H1 (cell line): ENCODE data around the gene LHFPL2. TPM values are rescaled to one million over a fixed set of nuclear protein-coding genes. Genes with fewer than 3 reads are reported as not detected.

Source experiments
- CTCF ChIA-PET: fragments of 300-600 bp; sonication (Branson Sonifier 250); formaldehyde crosslinking; loops from one replicate; lab custom pipeline; 2021; ENCODE audit not compliant: partially characterized antibody; lab: Charles Lee
- POLR2A ChIA-PET: fragments of 300-600 bp; sonication (Branson Sonifier 250); formaldehyde crosslinking; loops from one replicate; lab custom pipeline; 2021; ENCODE audit warnings: inconsistent platforms; ENCODE audit not compliant: partially characterized antibody; lab: Charles Lee
- DNase-seq, 2 experiments: peaks; one replicate each; pipeline versions ENCODE4 v3.0.0 to v3.0.0-alpha.2; 2010 to 2022; ENCODE audit warnings: low spot score in 2 of 2, low read depth in 1 of 2, mixed read lengths in 1 of 2
- FAIRE-seq: peaks from 2 replicates; lab custom pipeline; 2011; peaks lifted over from hg19 to GRCh38; lab: Jason Lieb, UNC
- H2AFZ ChIP-seq: 2 replicates; pipeline ENCODE4 v1.8.1; 2012; ENCODE audit warnings: low read length, inconsistent platforms
- H2AK5ac ChIP-seq: 2 replicates; pipeline ENCODE4 v1.6.1; 2013; ENCODE audit warnings: low read depth, low read length
- H2BK120ac ChIP-seq: replicated peaks from 2 replicates; pipeline ENCODE3; 2013; ENCODE audit warnings: low read depth, low read length, inconsistent platforms
- H2BK12ac ChIP-seq: 2 replicates; pipeline ENCODE4 v1.6.1; 2013; ENCODE audit warnings: low read depth, low read length
- H2BK15ac ChIP-seq: 2 replicates; pipeline ENCODE4 v1.6.1; 2013; ENCODE audit warnings: low read length
- H2BK20ac ChIP-seq: 2 replicates; pipeline ENCODE4 v1.6.1; 2013; ENCODE audit warnings: low read length
- H2BK5ac ChIP-seq: 2 replicates; pipeline ENCODE4 v1.6.1; 2013; ENCODE audit warnings: low read depth, low read length
- H3K14ac ChIP-seq: 2 replicates; pipeline ENCODE4 v1.6.1; 2013; ENCODE audit warnings: inconsistent platforms; ENCODE audit not compliant: insufficient read length
- H3K18ac ChIP-seq: 2 replicates; pipeline ENCODE4 v1.6.1; 2013; ENCODE audit warnings: low read length; ENCODE audit errors: extremely low read depth
- H3K23ac ChIP-seq: 2 replicates; pipeline ENCODE4 v1.6.1; 2013; ENCODE audit warnings: inconsistent platforms; ENCODE audit not compliant: insufficient read length
- H3K23me2 ChIP-seq: 2 replicates; pipeline ENCODE4 v1.6.1; 2013; ENCODE audit warnings: low read depth, low read length
- H3K27ac ChIP-seq: 2 replicates; pipeline ENCODE4 v1.6.1; 2011; ENCODE audit warnings: low read depth, low read length, inconsistent platforms
- H3K27me3 ChIP-seq, 4 experiments: replicated peaks in 1 of 4; 1 replicate in 1 of 4; 2 replicates in 3 of 4; pipeline versions ENCODE4 v1.6.1 to v1.8.1; 2011 to 2013; ENCODE audit warnings: low read length in 3 of 4, mild to moderate bottlenecking in 3 of 4, inconsistent platforms in 2 of 4, mixed read lengths in 2 of 4, moderate library complexity in 1 of 4; ENCODE audit not compliant: control insufficient read depth in 3 of 4, insufficient read depth in 3 of 4; ENCODE audit errors: extremely low read depth in 1 of 4
- H3K36me3 ChIP-seq, 4 experiments: 2 replicates each; pipeline versions ENCODE4 v1.6.1 to v1.8.1; 2011 to 2013; ENCODE audit warnings: mild to moderate bottlenecking in 4 of 4, low read length in 3 of 4, moderate library complexity in 2 of 4, control low read depth in 1 of 4, inconsistent platforms in 1 of 4; ENCODE audit not compliant: insufficient read depth in 4 of 4, control insufficient read depth in 2 of 4
- H3K4ac ChIP-seq: replicated peaks from 2 replicates; pipeline ENCODE3; 2013; ENCODE audit warnings: low read length, low read depth, mixed read lengths, inconsistent platforms; ENCODE audit not compliant: insufficient read length
- H3K4me1 ChIP-seq, 4 experiments: replicated peaks in 1 of 4; 1 replicate in 1 of 4; 2 replicates in 3 of 4; pipeline versions ENCODE4 v1.6.1 to v1.8.1; 2011 to 2013; ENCODE audit warnings: low read length in 3 of 4, inconsistent platforms in 2 of 4, mixed read lengths in 1 of 4; ENCODE audit not compliant: insufficient read depth in 4 of 4, control insufficient read depth in 3 of 4
- H3K4me2 ChIP-seq, 2 experiments: 2 replicates each; pipeline versions ENCODE4 v1.6.1 to v1.8.1; 2011 to 2013; ENCODE audit warnings: low read depth in 2 of 2, low read length in 2 of 2, control low read depth in 1 of 2, inconsistent platforms in 1 of 2, mild to moderate bottlenecking in 1 of 2; ENCODE audit not compliant: insufficient read depth in 1 of 2
- H3K4me3 ChIP-seq, 4 experiments: fragments of 200-600, 300-600 bp in 1 of 4; sonication (generic), shearing (Covaris generic), sonication (Bioruptor Twin) in 1 of 4; 2 replicates each; pipeline versions ENCODE4 v1.5.1 to v1.8.1; 2011 to 2016; ENCODE audit warnings: low read length in 4 of 4, low read depth in 3 of 4, control low read depth in 2 of 4, inconsistent platforms in 2 of 4, mild to moderate bottlenecking in 2 of 4, mixed read lengths in 1 of 4, moderate library complexity in 1 of 4; ENCODE audit not compliant: insufficient read depth in 2 of 4; ENCODE audit errors: extremely low read depth in 1 of 4
- H3K56ac ChIP-seq: replicated peaks from 2 replicates; pipeline ENCODE3; 2013; ENCODE audit warnings: low read depth, mild to moderate bottlenecking, mixed read lengths, low read length, inconsistent platforms; ENCODE audit not compliant: insufficient read length
- H3K79me1 ChIP-seq: 2 replicates; pipeline ENCODE4 v1.6.1; 2013; ENCODE audit warnings: low read depth, low read length, control low read depth
- H3K79me2 ChIP-seq, 2 experiments: 2 replicates each; pipeline versions ENCODE4 v1.6.1 to v1.8.1; 2012 to 2013; ENCODE audit warnings: low read length in 2 of 2, mild to moderate bottlenecking in 2 of 2, inconsistent platforms in 1 of 2; ENCODE audit not compliant: insufficient read depth in 2 of 2, control insufficient read depth in 1 of 2
- H3K9ac ChIP-seq, 4 experiments: replicated peaks in 1 of 4; 1 replicate in 1 of 4; 2 replicates in 3 of 4; pipeline versions ENCODE4 v1.6.1 to v1.8.1; 2011 to 2013; ENCODE audit warnings: low read depth in 3 of 4, low read length in 3 of 4, control low read depth in 2 of 4, mild to moderate bottlenecking in 2 of 4, moderate library complexity in 2 of 4, inconsistent platforms in 1 of 4; ENCODE audit errors: extremely low read depth in 1 of 4
- H3K9me3 ChIP-seq, 2 experiments: 2 replicates each; pipeline versions ENCODE4 v1.6.1 to v1.8.1; 2012 to 2013; ENCODE audit warnings: mild to moderate bottlenecking in 2 of 2, moderate library complexity in 2 of 2, control low read depth in 1 of 2, inconsistent platforms in 1 of 2, low read depth in 1 of 2, low read length in 1 of 2, mixed read lengths in 1 of 2; ENCODE audit not compliant: insufficient read depth in 2 of 2
- H4K20me1 ChIP-seq, 2 experiments: replicated peaks in 1 of 2; 2 replicates each; pipeline versions ENCODE3 to v1.8.1; 2011 to 2013; ENCODE audit warnings: inconsistent platforms in 2 of 2, low read length in 2 of 2, mild to moderate bottlenecking in 1 of 2; ENCODE audit not compliant: insufficient read depth in 2 of 2, control insufficient read depth in 1 of 2
- H4K5ac ChIP-seq: 2 replicates; pipeline ENCODE4 v1.6.1; 2013; ENCODE audit warnings: low read length, low read depth, mixed read lengths, inconsistent platforms; ENCODE audit not compliant: insufficient read length
- H4K8ac ChIP-seq: 2 replicates; pipeline ENCODE4 v1.8.0; 2013; ENCODE audit warnings: mild to moderate bottlenecking, moderate library complexity, low read length, inconsistent platforms; ENCODE audit not compliant: insufficient read depth; ENCODE audit errors: extremely low read depth
- H4K91ac ChIP-seq: replicated peaks from 2 replicates; pipeline ENCODE3; 2013; ENCODE audit warnings: low read length, mixed read lengths, inconsistent platforms; ENCODE audit not compliant: insufficient read length
- CBX5 ChIP-seq: fragments of 300-800, 300-1000 bp; sonication (generic); IDR thresholded peaks from 2 replicates; pipeline ENCODE4 v1.7.1; 2016; ENCODE audit warnings: antibody characterized with exemption, low read length, low read depth
- CTBP2 ChIP-seq: IDR thresholded peaks from 2 replicates; pipeline ENCODE4 v1.7.0; 2011; ENCODE audit warnings: borderline replicate concordance, mild to moderate bottlenecking, moderate library complexity, mixed read lengths, low read length; ENCODE audit not compliant: insufficient read depth, insufficient read length
- EZH2 ChIP-seq: fragments of 200-600 bp; sonication (generic); IDR thresholded peaks from 2 replicates; pipeline ENCODE4 v1.7.1; 2012; ENCODE audit warnings: low read depth, mild to moderate bottlenecking, moderate library complexity, low read length, inconsistent platforms; ENCODE audit not compliant: severe bottlenecking
- FOSL1 ChIP-seq: IDR thresholded peaks from 2 replicates; pipeline ENCODE4 v1.6.1; 2011; ENCODE audit warnings: mild to moderate bottlenecking, low read depth, low read length, moderate library complexity; ENCODE audit not compliant: insufficient read depth
- RFX5 ChIP-seq: IDR thresholded peaks from 2 replicates; pipeline ENCODE4 v1.6.1; 2011; ENCODE audit warnings: low read depth, low read length, improper control_type of control experiment, borderline replicate concordance
- WGBS, 2 experiments: shearing (Covaris generic) in 1 of 2; methylation state at CpG; one replicate each; pipeline versions ENCODE4 v1.1.6 to v1.1.7; 2013 to 2015; ENCODE audit warnings: low lambda C conversion rate in 2 of 2, mixed read lengths in 2 of 2, inconsistent platforms in 1 of 2, low coverage in 1 of 2, missing lambda C conversion rate in 1 of 2; ENCODE audit not compliant: insufficient replicate concordance in 2 of 2, insufficient coverage in 1 of 2, insufficient read length in 1 of 2; ENCODE audit errors: extremely low coverage in 1 of 2, missing lambda C conversion rate in 1 of 2; 5-methylcytosine and 5-hydroxymethylcytosine counted together
- polyA plus RNA-seq, 7 experiments: library from polyadenylated mRNA; depleted of rRNA in 3 of 7; stranded (reverse) in 5 of 7; unstranded in 2 of 7; fragments of >200 nt in 5 of 7; fragments of 200-250 nt in 2 of 7; gene quantifications; 1 replicate in 5 of 7; 2 replicates in 1 of 7; 4 replicates in 1 of 7; pipeline versions ENCODE4 v1.2.1 to v1.2.3, GENCODE V29; 2011 to 2013; ENCODE audit warnings: missing spikeins in 2 of 7, mixed read lengths in 2 of 7
- total RNA-seq: library from RNA; stranded (reverse); fragmentation: NEBNext Ultra II Directional; extraction: Animal tissue kit (Norgen Biotek cat#: 25700); gene quantifications from 2 replicates; pipeline ENCODE4 v1.2.1, GENCODE V29; 2021

LHFPL2 gene
- total and polyA plus RNA-seq, 2 of the 8 experiments (the other 6 are each of a cell fraction or from before 2014, with no cell fraction given): 9.6 to 43.0 TPM

DNA sequence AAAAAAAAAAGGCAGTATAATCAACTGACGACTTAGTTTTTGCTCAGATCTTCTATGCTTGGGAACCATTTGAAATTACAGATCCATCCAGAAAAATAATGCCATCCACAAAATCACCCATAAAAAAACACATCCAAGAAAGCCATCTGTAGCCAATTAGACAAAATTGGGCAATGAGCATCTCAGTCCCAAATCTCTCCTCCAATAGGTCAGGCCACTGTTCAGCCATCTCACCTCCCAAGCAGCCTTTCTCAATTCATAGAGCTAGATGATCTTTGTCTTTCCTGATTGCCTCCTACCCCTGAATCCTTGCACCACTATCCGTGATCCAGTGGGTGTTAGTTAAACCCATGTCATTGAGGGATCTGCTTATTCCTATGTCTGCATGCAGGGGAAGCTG, 148.5 kb downstream of the LHFPL2 start:
- Histone ChIP-seq H2BK5ac (no peak overlapping the region), H3K4ac (no peak overlapping the region), H3K27ac (no peak overlapping the region)
- TF ChIP-seq EZH2 (no peak), RFX5 (no peak), CTBP2 (no peak), CBX5 (no peak), FOSL1 (no peak)
- TF ChIP-seq, all 59 proteins: peak for 0
- Histone ChIP-seq H2AK5ac (no peak overlapping the region), H2AFZ (no peak overlapping the region), H3K79me1 (peaks cover 12% of the 10 kb centered on the region), H3K4me1 (peaks cover 12 to 21% (median 17%) of the 10 kb centered on the region in 4 experiments), H3K27me3 (no peaks in the 10 kb centered on the region; a peak in 1 of 7 replicates), H3K23ac (no peak overlapping the region), H4K8ac (no peak overlapping the region), H2BK20ac (no peak overlapping the region), H3K14ac (no peak overlapping the region), H4K91ac (no peak overlapping the region), H3K79me2 (peaks cover 4 to 70% of the 10 kb centered on the region in 2 experiments), H3K23me2 (no peaks in the 10 kb centered on the region), H3K9ac (no peak overlapping the region), H3K36me3 (no peaks in the 10 kb centered on the region), H3K18ac (no peak overlapping the region), H4K20me1 (peaks cover 0 to 3% of the 10 kb centered on the region in 2 experiments), H3K4me2 (no peak overlapping the region), H2BK120ac (no peak overlapping the region), H3K4me3 (no peak overlapping the region), H4K5ac (no peak overlapping the region), H3K56ac (no peak overlapping the region), H3K9me3 (no peaks in the 10 kb centered on the region), H2BK15ac (no peak overlapping the region), H2BK12ac (no peak overlapping the region)
- ChIA-PET POLR2A (no interaction called here), CTCF (interaction anchor here (0.7 to 1.1 kb wide), 2 partner anchors 10 to 33 kb away, joined by 3 to 4 read pairs; no protein-coding TSS in a partner anchor)
- DNase-seq: no peak
- 88% methylated on average over 2 of the region's 2 CpGs; no CpG with 5 or more reads in 1 of the 2 experiments for WGBS, 2 experiments
- no peak for FAIRE-seq
